Activated CD8-positive, alpha-beta memory T cell treated with anti-CD3 and anti-CD28 coated beads for 1 hour (primary cell): ENCODE data around the gene BICD2.

Experiments used
- DNase-seq, 2 donors: peaks; one replicate each; pipeline ENCODE4 v3.0.0-alpha.2; 2020; ENCODE audit warnings: low read depth in 1 of 2; ENCODE audit errors: extremely low read depth in 1 of 2

Gene BICD2

DNA sequence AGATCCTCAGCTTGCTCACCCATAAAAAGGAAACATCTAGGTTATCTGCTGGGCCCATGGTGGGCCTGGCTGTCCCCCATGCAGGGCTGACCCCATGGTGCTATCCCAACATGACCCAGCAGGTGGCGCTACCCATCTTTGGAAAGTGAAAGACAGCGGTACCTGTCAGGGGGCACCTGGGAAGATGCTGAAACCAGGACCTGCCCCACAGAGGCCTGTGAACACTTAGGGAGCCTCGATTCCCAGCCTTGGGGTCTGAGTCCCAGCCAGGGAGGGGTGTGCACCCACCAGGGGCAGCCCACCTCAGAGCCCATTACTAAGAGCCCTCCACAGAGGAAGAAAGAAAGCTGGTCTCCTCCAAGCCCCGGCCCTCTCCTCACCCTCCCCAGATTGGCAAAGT, 48.1 kb downstream of the BICD2 start:
- peak; percentile 56 to 79 for DNase-seq

DNA sequence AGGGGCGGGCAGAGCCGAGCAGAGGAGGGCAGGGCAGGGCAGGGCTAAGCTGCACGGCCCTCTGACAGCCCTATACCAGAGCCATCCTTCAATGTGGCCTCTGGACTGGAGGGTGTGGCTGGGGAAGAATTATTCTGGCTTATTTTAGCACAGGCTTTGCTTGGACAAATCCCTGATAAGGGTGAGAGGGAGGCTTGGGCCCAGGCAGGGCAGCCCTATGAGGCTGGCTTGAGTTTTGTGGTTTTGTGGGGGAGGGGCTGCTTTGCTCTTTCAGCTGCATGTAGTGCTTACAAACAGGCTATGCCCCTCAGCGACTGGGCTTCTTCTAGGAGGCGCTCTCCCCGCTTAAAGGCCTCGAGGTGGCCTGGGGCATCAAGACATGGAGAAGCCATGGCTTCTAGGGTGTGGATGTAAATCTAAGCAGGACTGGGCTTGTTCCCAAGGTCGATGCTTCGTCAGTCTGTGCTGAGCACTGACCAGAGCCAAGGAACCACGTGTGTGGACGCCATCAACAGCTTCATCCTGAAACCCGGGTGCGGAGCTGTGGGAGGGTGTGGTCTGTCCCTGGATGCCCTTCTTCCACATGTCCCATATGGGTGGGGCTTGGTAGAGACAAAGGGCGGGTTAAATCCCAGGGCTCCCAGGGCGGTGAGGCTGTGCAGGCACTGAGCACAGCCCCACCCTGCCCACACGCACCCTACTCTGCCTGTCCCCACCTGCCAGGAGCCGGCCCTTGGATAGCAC, 49.0 kb downstream of the BICD2 start:
- DNase-seq = no peak

GRCh38 chr9:92714787-92715487, 49.7 kb downstream of the BICD2 start:
- DNase-seq = no peak

DNA sequence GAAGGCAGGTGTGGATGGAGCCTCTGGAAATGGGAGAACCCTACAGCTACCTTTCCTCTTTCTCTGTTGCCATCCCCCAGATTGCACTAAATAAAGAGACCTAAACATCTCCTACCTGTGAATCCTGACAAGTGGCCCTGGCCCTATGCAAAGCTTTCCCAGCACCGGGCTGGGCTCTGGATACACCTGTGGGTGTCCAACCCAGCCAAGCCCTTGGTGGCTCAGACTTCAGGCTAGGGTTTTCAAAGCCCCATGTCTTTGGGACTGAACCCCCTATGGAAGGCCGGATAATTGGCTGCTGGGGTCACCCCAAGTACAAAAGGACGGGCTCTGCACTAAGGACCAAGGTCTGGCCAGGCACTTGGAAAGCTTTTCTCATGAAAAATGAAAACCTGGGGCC, 50.6 kb downstream of the BICD2 start:
- DNase-seq = no peak

DNA sequence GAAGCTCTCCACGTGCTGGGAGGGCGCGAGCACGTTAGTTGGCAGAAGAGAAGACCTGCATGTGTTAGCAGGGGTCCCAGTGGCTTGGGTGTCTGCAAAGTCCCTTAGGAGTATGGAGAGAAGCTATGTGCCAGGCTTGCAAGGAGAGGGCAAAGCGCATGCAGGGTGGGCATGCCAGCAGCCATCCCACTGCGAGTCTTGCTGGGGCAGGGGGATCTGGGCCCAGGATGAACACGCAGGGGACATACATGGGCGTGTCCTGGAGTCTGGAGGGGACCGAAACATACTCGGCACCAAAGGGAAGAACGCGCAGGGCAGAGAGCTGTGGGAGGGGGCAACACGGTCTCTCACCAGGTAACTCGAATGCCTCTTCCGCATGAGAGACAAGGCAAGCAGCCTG, 51.1 kb downstream of the BICD2 start:
- DNase-seq = no peak

DNA sequence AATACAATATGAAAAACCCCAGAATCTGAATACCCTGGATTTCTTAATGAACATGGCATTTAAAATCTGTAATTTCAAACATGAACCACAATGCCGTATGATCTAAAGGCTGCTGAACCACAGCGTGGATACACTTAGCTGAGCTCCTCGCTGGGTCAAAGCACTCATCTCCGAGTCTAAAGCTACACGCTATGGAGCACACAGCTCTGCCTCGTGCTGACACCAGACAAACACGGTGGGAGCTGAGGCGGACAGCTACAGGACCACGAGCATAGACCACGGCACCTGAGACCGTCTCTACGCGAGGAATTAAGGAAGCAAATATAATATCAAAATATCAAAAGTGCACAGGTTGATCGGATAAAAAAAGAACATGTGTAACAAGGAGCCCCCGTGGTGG, 51.9 kb downstream of the BICD2 start:
- DNase-seq = no peak

DNA sequence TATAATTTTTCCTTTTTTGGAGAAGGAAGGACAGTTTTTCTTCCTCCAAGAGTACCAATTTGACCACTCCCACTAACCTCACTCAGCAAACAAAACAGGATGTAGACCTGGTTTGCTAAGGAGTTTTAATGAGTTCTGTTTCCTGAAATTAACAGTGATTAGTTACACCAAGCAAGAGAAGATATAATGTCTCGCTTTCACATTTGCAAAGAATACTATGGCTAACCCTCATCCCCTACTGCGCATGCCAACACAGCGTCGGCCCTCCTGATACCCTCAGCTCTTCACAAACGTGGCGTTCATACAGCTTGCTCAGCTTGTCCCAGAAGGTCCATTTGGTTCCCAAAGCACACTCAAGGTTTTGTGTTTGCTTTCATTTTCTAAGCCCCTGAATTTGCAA, 52.8 kb downstream of the BICD2 start:
- no peak for DNase-seq

- DNase-seq = no peak
Measured at GRCh38 chr9:92711146-92711545, 53.5 kb downstream of the BICD2 start.

DNA sequence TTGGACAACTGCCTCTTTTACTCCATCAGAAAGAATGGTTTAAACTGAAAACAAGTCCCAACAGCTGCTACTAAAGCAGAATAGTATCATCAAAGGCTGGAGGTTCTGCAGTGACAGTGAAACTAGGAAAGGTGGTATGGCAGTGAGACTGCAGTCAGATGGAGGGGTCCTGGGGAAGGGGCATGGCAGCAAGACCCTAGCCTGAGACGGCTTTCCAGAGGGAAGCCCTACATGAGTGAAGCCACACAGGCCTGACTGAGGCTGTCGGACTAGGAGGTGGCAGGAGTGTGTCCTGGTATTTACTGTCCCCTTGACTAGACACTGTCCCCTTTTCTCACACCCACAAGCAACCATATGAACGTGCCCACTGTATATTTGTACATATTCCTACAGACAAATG, 54.3 kb downstream of the BICD2 start:
- DNase-seq = no peak

DNA sequence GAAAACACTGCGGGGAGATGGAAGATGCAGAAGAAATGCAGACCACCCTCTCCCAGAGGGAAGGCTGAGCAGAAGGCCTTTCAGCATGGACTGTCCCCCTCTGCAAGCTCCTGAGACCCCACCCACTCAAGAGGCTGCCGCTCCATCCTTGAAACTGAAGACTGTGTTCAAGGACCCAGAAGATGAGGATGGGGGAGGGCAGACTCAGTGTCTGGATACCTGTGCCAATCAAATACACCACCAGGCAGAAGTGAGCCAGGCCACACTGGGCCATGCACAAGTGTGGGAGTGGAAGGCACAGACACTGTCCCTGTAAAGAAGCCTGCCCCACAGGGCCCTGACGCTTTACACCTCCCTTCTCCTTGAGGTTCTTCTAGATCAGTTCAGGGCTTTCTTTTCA, 54.7 kb downstream of the BICD2 start:
- DNase-seq = no peak

DNA sequence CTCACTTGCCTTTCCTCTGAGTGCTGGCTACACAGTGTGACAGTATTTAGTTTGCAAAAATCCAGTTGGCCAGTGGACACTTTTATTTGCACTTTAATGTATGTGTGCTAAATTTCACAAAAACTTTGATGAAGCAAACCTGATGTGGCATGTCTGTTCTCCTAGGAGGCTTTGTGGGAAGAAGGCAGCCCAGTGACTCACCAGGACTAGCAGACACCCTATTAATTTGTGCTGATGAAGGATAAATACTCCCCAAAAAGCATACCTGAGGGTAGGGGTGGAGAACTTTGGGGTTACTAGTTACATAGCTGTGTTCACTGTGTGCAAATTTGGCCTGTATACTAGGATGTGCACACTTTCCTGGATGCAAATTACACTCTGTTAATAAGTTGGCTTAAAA, 55.4 kb downstream of the BICD2 start:
- DNase-seq = no peak

DNA sequence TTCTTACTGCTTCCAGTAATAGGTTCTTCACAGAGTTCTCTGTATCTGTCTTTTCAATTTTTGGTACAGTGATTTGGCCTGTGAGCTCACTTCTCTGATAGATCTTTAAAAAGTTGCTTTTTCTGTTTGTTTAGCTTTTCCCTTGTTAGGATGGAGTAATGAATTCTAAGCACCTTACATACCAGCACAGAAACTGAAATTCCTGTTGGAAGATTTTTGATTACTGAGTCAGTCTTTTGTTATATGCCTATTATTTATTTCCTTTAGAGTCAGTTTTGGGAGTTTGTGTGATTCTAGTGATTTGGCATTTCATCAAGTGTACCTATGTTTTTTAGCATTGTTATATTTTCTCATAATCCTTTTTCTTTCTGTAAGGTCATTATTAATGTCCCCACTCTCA, 57.1 kb downstream of the BICD2 start:
- no peak for DNase-seq

DNA sequence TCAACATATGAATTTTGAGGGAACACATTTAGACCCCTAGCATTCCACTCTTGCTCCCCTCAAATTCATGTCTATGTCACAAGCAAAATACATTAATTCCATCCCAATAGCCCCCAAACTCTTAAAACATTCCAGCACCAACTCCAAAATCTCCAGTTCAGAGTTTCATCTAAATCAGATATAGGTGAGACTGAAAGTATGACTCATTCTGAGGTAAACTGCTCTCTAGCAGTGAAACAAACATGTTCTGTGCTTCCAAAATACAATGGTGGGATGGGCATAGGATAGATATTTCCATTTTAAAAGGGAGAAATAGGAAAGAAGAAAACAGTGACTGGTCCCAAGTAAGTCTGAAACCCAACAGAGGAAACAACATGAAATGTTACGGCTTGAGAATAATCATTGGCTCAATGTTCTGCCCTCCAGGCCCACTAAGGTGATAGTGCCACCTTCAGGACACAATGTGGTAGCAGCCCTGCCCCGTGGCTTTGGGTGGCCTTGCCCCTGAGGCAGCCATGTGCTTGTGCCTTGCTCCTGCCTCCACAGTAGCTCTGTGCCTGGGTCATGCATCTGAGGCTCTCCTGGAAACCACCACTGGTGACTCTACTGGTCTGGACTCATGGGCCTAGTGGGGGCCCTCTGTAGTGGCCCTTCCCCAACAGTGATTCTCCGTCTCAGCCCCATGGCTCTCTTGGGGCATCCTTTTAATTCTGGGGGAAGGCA, 58.3 kb downstream of the BICD2 start:
- DNase-seq = no peak

DNA sequence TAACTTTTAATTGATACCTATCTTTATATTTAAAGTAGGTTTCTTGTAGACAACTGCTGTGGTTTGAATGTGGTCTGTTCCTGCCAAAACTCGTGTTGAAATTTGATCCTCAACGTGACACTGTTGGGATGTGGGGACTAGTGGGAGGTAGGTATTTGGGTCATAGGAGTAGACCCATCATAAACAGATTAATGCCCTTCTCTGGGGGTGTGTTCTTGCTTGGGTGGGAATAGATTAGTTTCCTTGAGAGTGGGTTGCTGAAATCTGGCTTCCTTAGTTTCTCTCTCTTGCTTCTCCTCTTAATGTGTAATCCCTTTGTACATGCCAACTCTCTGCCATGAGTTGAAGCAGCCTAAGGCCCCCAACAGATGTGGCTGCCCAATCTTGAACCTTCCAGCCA, 60.1 kb downstream of the BICD2 start:
- no peak for DNase-seq

DNA sequence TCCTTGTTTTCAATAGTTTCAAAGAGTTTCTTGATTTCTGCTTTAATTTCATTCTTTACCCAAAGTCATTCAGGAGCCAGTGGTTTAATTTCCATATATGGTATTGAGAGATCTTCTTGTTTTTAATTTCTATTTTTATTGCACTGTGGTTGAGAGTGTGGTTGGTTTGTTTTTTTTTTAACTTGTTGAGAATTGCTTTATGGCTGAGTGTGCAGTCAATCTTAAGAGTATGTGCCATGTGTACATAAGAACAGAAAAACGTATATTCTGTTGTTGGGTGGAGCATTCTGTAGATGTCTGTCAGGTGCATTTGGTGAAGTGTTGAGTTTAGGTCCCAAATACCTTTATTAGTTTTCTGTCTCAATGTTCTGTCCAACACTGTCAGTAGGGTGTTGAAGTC, 68.0 kb downstream of the BICD2 start:
- no peak for DNase-seq

- DNase-seq = no peak
Measured at GRCh38 chr9:92686954-92687353, 77.7 kb downstream of the BICD2 start.

DNA sequence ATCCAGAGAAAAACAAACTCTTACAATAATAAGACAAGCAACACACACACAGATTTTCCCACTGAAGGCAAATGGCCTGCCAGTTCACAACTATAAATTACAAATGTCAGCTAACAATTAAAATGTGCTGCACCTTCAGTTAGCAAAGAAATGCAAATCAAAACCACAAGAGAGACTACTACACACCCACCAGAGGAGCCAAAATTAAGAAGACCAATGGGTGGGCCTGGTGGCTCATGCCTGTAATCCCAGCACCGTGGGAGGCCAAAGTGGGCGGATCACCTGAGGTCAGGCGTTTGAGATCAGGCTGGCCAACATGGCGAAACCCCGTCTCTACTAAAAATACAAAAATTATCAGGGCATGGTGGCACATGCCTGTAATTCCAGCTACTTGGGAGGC, 79.6 kb downstream of the BICD2 start:
- no peak for DNase-seq

DNA sequence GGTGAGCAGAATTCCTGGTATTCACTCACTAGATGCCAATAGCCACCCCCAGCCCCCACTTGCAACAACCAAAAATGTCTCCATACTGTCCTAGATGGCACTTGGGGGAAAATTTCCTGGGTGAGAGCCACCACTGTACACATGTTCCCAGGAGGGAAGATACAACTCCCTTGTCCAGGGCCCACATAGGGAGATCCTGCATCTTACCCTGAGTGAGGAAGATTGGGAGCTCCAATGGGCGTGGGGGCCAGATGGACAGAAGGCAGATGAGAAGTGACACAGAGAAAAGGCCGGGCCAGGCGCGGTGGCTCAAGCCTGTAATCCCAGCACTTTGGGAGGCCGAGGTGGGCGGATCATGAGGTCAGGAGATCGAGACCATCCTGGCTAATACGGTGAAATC, 82.4 kb downstream of the BICD2 start:
- no peak for DNase-seq

GRCh38 chr9:92680166-92681119, 84.2 kb downstream of the BICD2 start:
- no peak for DNase-seq

DNA sequence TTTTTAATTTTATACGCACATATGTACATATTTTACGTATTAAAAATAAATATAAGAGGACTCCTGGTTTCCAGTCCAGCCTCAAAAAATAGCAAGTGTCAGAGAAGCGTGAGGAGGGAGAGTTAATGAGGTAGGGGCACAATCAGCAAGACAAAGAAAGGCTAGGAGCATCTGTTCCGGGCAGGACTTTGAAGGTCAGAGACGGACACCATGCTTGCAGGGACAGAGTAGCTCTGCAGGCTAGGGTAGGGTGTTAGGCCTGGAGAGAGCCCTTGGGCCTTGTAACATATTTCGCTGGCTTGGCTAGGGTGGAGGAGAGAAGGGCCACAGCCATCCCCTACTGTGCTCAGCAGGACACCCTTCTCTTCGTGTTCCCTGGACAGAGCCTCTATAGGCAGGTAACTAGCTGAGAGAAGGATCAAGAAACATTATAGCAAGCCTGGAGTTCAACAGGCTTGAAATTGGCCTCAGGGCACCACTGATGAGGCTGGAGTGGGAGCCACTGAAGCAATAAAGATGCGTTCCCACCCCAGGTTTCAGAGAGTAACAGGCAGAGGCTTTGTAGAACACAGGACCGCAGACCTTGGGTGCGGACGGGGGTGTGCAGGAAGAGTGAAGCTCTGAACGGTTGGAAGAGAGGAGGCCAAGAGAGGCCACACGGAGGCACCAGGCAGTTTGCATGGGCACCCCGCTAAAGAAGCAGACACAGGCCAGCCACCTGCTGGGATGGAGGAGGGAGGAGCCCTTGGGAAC, 85.0 kb downstream of the BICD2 start:
- no peak for DNase-seq
